ENCODE results near the gene CORIN. TPM values are rescaled to one million over a fixed set of nuclear protein-coding genes. Genes with fewer than 3 reads are reported as not detected.

CORIN gene
- polyA plus RNA-seq, 1 donor (not counting 4 experiments of a cell fraction or from before 2014, with no cell fraction given), result 0.14 TPM

DNA sequence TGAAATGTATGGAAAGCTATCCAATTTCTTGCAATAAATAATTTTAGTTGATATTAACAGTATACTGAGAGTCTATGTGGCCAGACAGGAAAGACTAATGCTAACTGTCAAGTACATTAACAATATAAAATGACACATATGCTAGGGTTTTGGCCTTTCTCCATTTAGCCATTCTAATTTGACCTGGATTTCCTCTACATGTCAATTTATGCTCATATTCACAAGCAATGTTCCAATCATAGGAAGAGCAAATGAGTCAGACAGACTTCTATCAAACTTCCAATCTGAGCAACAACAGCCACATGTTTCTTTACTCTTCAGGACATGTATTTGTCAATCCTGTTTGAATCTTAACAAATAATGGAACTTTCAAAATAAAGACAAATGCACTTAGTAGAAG lies 53.6 kb downstream of the CORIN start:
- FAIRE-seq, result no peak
- dilution Hi-C loops (cut with MboI; ENCODE audit: extremely low pct_ligation_motif_present, low sequenced_read_pairs), result no loop called here

DNA sequence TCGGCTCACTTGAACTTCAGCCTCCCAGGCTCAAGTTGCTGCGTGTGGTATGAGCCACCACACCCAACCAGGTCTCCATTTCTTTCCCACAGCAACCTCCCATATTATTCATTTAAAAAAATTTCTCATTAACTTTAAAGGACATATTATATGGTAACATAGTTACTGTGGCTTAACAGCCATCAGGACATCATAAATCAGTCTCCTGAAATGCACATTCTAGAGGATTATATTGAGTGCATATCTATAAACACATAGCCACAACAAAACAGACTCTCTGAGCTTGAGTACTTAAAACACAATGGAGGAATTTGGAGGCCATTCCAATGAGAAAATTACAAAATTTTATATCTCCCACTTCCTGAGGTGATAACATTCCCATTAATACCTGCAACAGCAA lies 61.5 kb downstream of the CORIN start:
- TF ChIP-seq, protein P1, sequence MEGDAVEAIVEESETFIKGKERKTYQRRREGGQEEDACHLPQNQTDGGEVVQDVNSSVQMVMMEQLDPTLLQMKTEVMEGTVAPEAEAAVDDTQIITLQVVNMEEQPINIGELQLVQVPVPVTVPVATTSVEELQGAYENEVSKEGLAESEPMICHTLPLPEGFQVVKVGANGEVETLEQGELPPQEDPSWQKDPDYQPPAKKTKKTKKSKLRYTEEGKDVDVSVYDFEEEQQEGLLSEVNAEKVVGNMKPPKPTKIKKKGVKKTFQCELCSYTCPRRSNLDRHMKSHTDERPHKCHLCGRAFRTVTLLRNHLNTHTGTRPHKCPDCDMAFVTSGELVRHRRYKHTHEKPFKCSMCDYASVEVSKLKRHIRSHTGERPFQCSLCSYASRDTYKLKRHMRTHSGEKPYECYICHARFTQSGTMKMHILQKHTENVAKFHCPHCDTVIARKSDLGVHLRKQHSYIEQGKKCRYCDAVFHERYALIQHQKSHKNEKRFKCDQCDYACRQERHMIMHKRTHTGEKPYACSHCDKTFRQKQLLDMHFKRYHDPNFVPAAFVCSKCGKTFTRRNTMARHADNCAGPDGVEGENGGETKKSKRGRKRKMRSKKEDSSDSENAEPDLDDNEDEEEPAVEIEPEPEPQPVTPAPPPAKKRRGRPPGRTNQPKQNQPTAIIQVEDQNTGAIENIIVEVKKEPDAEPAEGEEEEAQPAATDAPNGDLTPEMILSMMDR (optimal IDR thresholded peaks at IDR 0.05 in 1 of 3, IDR thresholded peaks at IDR 0.05 in 1 of 3, conservative IDR thresholded peaks at IDR 0.05 in 1 of 3; ENCODE audit: extremely low read depth in 1 of 3, insufficient read depth in 2 of 3, low read length in 3 of 3), result no peak
- no peak for TF ChIP-seq EZH2 (IDR thresholded peaks at IDR 0.05; ENCODE audit: low read length)

More for the DNA sequence above, 53.6 kb downstream of the CORIN start:
- Histone ChIP-seq H3K4me1 (ENCODE audit: control insufficient read depth, extremely low read depth, insufficient read depth, low read length) (no peaks in the 10 kb centered on the region), H3K79me2 (ENCODE audit: control insufficient read depth, insufficient read depth, low read length) (no peaks in the 10 kb centered on the region), H3K4me2 (ENCODE audit: control insufficient read depth, extremely low read depth, insufficient read depth, low read depth, low read length) (no peak overlapping the region), H3K9ac (ENCODE audit: control insufficient read depth, extremely low read depth, insufficient read depth, low read length) (no peak overlapping the region), H3K4me3 (ENCODE audit: control insufficient read depth in 2 of 3, extremely low read depth in 1 of 3, insufficient read depth in 2 of 3, low read depth in 1 of 3, low read length in 3 of 3) (no peak overlapping the region), H3K36me3 (ENCODE audit: control insufficient read depth in 2 of 2, extremely low read depth in 1 of 2, insufficient read depth in 2 of 2, low read length in 2 of 2) (no peaks in the 10 kb centered on the region), H3K27ac (ENCODE audit: control insufficient read depth, insufficient read depth, low read length) (no peak overlapping the region), H3K9me3 (ENCODE audit: control insufficient read depth, low read depth, low read length) (no peaks in the 10 kb centered on the region), H3K27me3 (ENCODE audit: control insufficient read depth, extremely low read depth, insufficient read depth, low read length) (no peaks in the 10 kb centered on the region), H2AFZ (ENCODE audit: control insufficient read depth, low read length) (no peak overlapping the region), H4K20me1 (ENCODE audit: control insufficient read depth, extremely low read depth, insufficient read depth, low read length) (no peaks in the 10 kb centered on the region), H3K9me1 (ENCODE audit: control insufficient read depth, extremely low read depth, insufficient read depth, low read length) (no peaks in the 10 kb centered on the region)
- no peak for TF ChIP-seq EZH2 (IDR thresholded peaks at IDR 0.05; ENCODE audit: low read length)
- TF ChIP-seq, protein P1 (optimal IDR thresholded peaks at IDR 0.05 in 1 of 3, IDR thresholded peaks at IDR 0.05 in 1 of 3, conservative IDR thresholded peaks at IDR 0.05 in 1 of 3; ENCODE audit: extremely low read depth in 1 of 3, insufficient read depth in 2 of 3, low read length in 3 of 3), result no peak
- no peak for DNase-seq (ENCODE audit: low read depth, low spot score)

More for the DNA sequence above, 61.5 kb downstream of the CORIN start:
- Histone ChIP-seq H3K4me1 (ENCODE audit: control insufficient read depth, extremely low read depth, insufficient read depth, low read length) (no peaks in the 10 kb centered on the region), H3K9ac (ENCODE audit: control insufficient read depth, extremely low read depth, insufficient read depth, low read length) (no peak overlapping the region), H3K9me1 (ENCODE audit: control insufficient read depth, extremely low read depth, insufficient read depth, low read length) (no peaks in the 10 kb centered on the region), H3K27me3 (ENCODE audit: control insufficient read depth, extremely low read depth, insufficient read depth, low read length) (no peaks in the 10 kb centered on the region), H4K20me1 (ENCODE audit: control insufficient read depth, extremely low read depth, insufficient read depth, low read length) (no peaks in the 10 kb centered on the region), H3K36me3 (ENCODE audit: control insufficient read depth in 2 of 2, extremely low read depth in 1 of 2, insufficient read depth in 2 of 2, low read length in 2 of 2) (no peaks in the 10 kb centered on the region), H3K4me3 (ENCODE audit: control insufficient read depth in 2 of 3, extremely low read depth in 1 of 3, insufficient read depth in 2 of 3, low read depth in 1 of 3, low read length in 3 of 3) (no peak overlapping the region), H3K4me2 (ENCODE audit: control insufficient read depth, extremely low read depth, insufficient read depth, low read depth, low read length) (no peak overlapping the region), H3K79me2 (ENCODE audit: control insufficient read depth, insufficient read depth, low read length) (no peaks in the 10 kb centered on the region), H3K9me3 (ENCODE audit: control insufficient read depth, low read depth, low read length) (no peaks in the 10 kb centered on the region), H3K27ac (ENCODE audit: control insufficient read depth, insufficient read depth, low read length) (no peak overlapping the region), H2AFZ (ENCODE audit: control insufficient read depth, low read length) (no peak overlapping the region)
- DNase-seq (ENCODE audit: low read depth, low spot score), result no peak
- no peak for FAIRE-seq
- dilution Hi-C loops (cut with MboI; ENCODE audit: extremely low pct_ligation_motif_present, low sequenced_read_pairs), result no loop called here

Measured in keratinocyte (primary cell).